Measurements from ENCODE around the gene ENO2.

GRCh38 chr12:6945613-6946012 lies 31.2 kb downstream of the ENO2 start:
- no peak for TF ChIP-seq CTCF (IDR thresholded peaks at IDR 0.05)
- TF ChIP-seq POLR2A (IDR thresholded peaks at IDR 0.05) = no peak

All from thyroid gland (tissue), 4 donors.